HL-60/S4 treated with retinoic acid at 250 ng/mL for 4 days and 3 days (cell line): ENCODE data around the gene PFN2.
"Not testable (repeated sequence)": the region's sequence is repeated elsewhere in the genome, so short reads cannot be mapped to it uniquely, and the experiment has no call there.

Experiments
- in situ Hi-C: fragments of 300-500 bp; cut with MboI; formaldehyde crosslinking; loops from 2 replicates; pipeline ENCODE4 v1.7.0; 2022; ENCODE audit warnings: low sequenced_read_pairs

The PFN2 gene

GRCh38 chr3:149970716-149971402 lies at the start of gene PFN2:
TSS of gene PFN2 (minus strand) at chr3:149970895. CDS start at chr3:149970856, 39 bp downstream.
- in situ Hi-C loops, result no loop called here

- in situ Hi-C loops, result no loop called here
Observed at GRCh38 chr3:150015901-150016300, 45.2 kb upstream of the PFN2 start.

GRCh38 chr3:150014782-150015181 lies 44.1 kb upstream of the PFN2 start:
- in situ Hi-C loops, result no loop called here

GRCh38 chr3:150013801-150014200 lies 43.1 kb upstream of the PFN2 start:
- in situ Hi-C loops, result no loop called here

- in situ Hi-C loops, result no loop called here
Observed at GRCh38 chr3:150006794-150007193, 36.1 kb upstream of the PFN2 start.

GRCh38 chr3:150005243-150006112 lies 34.8 kb upstream of the PFN2 start:
- in situ Hi-C loops, result no loop called here

GRCh38 chr3:150000641-150001040 lies 29.9 kb upstream of the PFN2 start:
- in situ Hi-C loops, result no loop called here

GRCh38 chr3:149999421-149999820 lies 28.7 kb upstream of the PFN2 start:
- in situ Hi-C loops, result no loop called here

GRCh38 chr3:149998946-149999345 lies 28.3 kb upstream of the PFN2 start:
- in situ Hi-C loops, result no loop called here

GRCh38 chr3:149992416-149993058 lies 21.8 kb upstream of the PFN2 start:
- in situ Hi-C loops, result no loop called here

GRCh38 chr3:149990423-149990948 lies 19.8 kb upstream of the PFN2 start:
- in situ Hi-C loops, result no loop called here

GRCh38 chr3:149989307-149989706 lies 18.6 kb upstream of the PFN2 start:
- in situ Hi-C loops, result no loop called here

GRCh38 chr3:149983628-149984027 lies 12.9 kb upstream of the PFN2 start:
- in situ Hi-C loops, result no loop called here

GRCh38 chr3:149983053-149983452 lies 12.4 kb upstream of the PFN2 start:
- in situ Hi-C loops, result not testable (repeated sequence)

GRCh38 chr3:149981979-149982378 lies 11.3 kb upstream of the PFN2 start:
- in situ Hi-C loops, result not testable (repeated sequence)

GRCh38 chr3:149977386-149977785 lies 6.7 kb upstream of the PFN2 start:
- in situ Hi-C loops, result no loop called here

- in situ Hi-C loops, result no loop called here
Observed at GRCh38 chr3:149975919-149976318, 5.2 kb upstream of the PFN2 start.

- in situ Hi-C loops, result no loop called here
Observed at GRCh38 chr3:149971403-149972075, 844 bp upstream of the PFN2 start.

- in situ Hi-C loops, result no loop called here
Observed at GRCh38 chr3:149969940-149970715, 567 bp downstream of the PFN2 start.
